HepG2 (cell line): ENCODE measurements around the gene BCAR3. TPM values are rescaled to one million over a fixed set of nuclear protein-coding genes. Genes with fewer than 3 reads are reported as not detected.

Experiments used
- DR1 ChIP-seq: sonication (generic); formaldehyde crosslinking; IDR thresholded peaks from 2 replicates; pipeline ENCODE4 v1.8.0; 2021; ENCODE audit warnings: mild to moderate bottlenecking, missing genetic modification reagents, inconsistent platforms
- SMAD9 ChIP-seq: sonication (generic); formaldehyde crosslinking; IDR thresholded peaks from 2 replicates; pipeline ENCODE4 v1.5.1; 2020; ENCODE audit warnings: mild to moderate bottlenecking, missing genetic modification reagents
- ZBTB38 ChIP-seq: sonication (generic); formaldehyde crosslinking; IDR thresholded peaks from 2 replicates; pipeline ENCODE4 v1.5.1; 2020; ENCODE audit warnings: mild to moderate bottlenecking, missing genetic modification reagents
- ZNF530 ChIP-seq: sonication (generic); formaldehyde crosslinking; IDR thresholded peaks from 2 replicates; pipeline ENCODE4 v1.5.0; 2020; ENCODE audit warnings: low read depth, mild to moderate bottlenecking, missing genetic modification reagents
- ZNF788 ChIP-seq: sonication (generic); formaldehyde crosslinking; IDR thresholded peaks from 2 replicates; pipeline ENCODE4 v1.5.0; 2020; ENCODE audit warnings: mild to moderate bottlenecking, missing genetic modification reagents, borderline replicate concordance
- polyA plus RNA-seq, 8 experiments: library from polyadenylated mRNA; depleted of rRNA in 3 of 8; stranded (reverse) in 7 of 8; unstranded in 1 of 8; fragments of >200 nt; fragmentation: Illumina TruSeq in 4 of 8; extraction: Trizol in 4 of 8; gene quantifications; 2 replicates each; pipeline versions ENCODE4 v1.2.1 to v1.2.3, GENCODE V29; 2011 to 2016; ENCODE audit warnings: low read depth in 4 of 8, missing spikeins in 1 of 8, mixed read lengths in 1 of 8; ENCODE audit not compliant: insufficient read depth in 1 of 8
- total RNA-seq, 5 experiments: library from RNA; depleted of rRNA; stranded (reverse); fragments of >200 nt; fragmentation: Illumina TruSeq; extraction: Trizol; gene quantifications; 2 replicates each; pipeline ENCODE4 v1.2.3, GENCODE V29; 2016; ENCODE audit warnings: low read depth in 1 of 5
- TF ChIP-seq, protein P1 (sequence below): sonication (generic); formaldehyde crosslinking; IDR thresholded peaks from 2 replicates; pipeline ENCODE4 v1.4.0; 2020; ENCODE audit warnings: missing genetic modification reagents, low read depth, mild to moderate bottlenecking, borderline replicate concordance
- TF ChIP-seq, protein P2 (sequence below): sonication (generic); formaldehyde crosslinking; IDR thresholded peaks from 2 replicates; pipeline ENCODE4 v1.4.0; 2020; ENCODE audit warnings: missing genetic modification reagents; ENCODE audit errors: not compliant biosample characterization
- TF ChIP-seq, protein P3 (sequence below): sonication (generic); formaldehyde crosslinking; IDR thresholded peaks from 2 replicates; pipeline ENCODE4 v1.5.0; 2020; ENCODE audit warnings: mild to moderate bottlenecking, missing genetic modification reagents, borderline replicate concordance
- TF ChIP-seq, protein P4 (sequence below): sonication (generic); formaldehyde crosslinking; IDR thresholded peaks from 2 replicates; pipeline ENCODE4 v1.4.0; 2020; ENCODE audit warnings: missing genetic modification reagents
- TF ChIP-seq, protein P5 (sequence below): IDR thresholded peaks from 2 replicates; pipeline ENCODE4 v1.6.1; 2016; ENCODE audit warnings: missing biosample characterization, missing genetic modification reagents, low read depth
- TF ChIP-seq, protein P6 (sequence below): sonication (generic); formaldehyde crosslinking; IDR thresholded peaks from 2 replicates; pipeline ENCODE4 v1.4.0; 2020; ENCODE audit warnings: missing genetic modification reagents

BCAR3 gene
- total and polyA plus RNA-seq, 2 of the 13 experiments (the other 11 are each of a cell fraction or from before 2014, with no cell fraction given) = 3.6 to 4.8 TPM

DNA sequence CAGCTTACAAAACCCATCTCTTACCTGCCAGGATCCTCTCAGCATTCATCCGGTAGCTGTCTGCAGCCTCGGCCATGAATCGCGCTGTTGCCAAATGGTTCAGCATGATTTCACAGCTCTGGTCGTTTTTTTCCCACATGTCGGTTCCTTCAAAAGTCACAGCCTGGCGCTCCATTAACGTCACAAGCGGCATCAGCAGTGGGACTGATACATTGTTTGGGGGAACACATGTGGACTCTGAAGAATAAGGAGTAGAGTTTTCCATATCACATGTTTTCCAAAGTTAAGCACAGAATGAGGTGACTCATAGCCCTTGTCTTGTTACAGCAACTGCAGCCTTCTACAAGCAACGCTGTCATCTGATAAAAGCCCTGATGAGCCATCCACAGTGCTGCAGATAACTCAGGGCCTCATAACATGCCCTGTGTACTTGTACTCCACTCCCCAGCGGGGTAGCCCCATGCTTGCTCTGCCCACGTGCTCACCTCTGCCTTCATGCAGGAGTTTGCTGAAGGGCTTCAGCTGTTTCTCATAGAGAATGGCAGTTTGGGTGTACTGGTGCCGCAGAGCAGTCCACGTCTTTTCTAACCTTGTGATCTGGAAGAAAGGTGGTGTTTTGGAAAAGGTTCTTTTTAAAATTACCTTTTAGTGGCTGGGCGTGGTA is 114.2 kb downstream of the BCAR3 start (continued):
- TF ChIP-seq, protein P1, sequence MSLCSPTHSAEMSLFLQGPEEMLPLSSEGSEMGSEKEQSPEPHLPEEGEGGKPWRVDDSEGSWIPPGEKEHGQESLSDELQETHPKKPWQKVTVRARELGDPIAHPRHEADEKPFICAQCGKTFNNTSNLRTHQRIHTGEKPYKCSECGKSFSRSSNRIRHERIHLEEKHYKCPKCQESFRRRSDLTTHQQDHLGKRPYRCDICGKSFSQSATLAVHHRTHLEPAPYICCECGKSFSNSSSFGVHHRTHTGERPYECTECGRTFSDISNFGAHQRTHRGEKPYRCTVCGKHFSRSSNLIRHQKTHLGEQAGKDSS (CRISPR knock-in tag) = no peak
- TF ChIP-seq ZNF530 (no peak), ZNF788 (CRISPR knock-in tag) (no peak), ZBTB38 (peak; percentile 43; the same call in 1 of the 2 replicates), DR1 (no peak), SMAD9 (CRISPR knock-in tag) (no peak)
- TF ChIP-seq, protein P2, sequence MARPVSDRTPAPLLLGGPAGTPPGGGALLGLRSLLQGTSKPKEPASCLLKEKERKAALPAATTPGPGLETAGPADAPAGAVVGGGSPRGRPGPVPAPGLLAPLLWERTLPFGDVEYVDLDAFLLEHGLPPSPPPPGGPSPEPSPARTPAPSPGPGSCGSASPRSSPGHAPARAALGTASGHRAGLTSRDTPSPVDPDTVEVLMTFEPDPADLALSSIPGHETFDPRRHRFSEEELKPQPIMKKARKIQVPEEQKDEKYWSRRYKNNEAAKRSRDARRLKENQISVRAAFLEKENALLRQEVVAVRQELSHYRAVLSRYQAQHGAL (CRISPR knock-in tag) = no peak
- TF ChIP-seq, protein P3, sequence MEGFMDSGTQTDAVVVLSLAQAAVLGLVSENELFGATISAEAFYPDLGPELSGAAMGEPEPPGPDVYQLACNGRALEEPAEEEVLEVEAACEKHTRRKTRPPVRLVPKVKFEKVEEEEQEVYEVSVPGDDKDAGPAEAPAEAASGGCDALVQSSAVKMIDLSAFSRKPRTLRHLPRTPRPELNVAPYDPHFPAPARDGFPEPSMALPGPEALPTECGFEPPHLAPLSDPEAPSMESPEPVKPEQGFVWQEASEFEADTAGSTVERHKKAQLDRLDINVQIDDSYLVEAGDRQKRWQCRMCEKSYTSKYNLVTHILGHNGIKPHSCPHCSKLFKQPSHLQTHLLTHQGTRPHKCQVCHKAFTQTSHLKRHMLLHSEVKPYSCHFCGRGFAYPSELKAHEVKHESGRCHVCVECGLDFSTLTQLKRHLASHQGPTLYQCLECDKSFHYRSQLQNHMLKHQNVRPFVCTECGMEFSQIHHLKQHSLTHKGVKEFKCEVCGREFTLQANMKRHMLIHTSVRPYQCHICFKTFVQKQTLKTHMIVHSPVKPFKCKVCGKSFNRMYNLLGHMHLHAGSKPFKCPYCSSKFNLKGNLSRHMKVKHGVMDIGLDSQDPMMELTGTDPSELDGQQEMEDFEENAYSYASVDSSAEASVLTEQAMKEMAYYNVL (CRISPR knock-in tag) = no peak
- TF ChIP-seq, protein P4, sequence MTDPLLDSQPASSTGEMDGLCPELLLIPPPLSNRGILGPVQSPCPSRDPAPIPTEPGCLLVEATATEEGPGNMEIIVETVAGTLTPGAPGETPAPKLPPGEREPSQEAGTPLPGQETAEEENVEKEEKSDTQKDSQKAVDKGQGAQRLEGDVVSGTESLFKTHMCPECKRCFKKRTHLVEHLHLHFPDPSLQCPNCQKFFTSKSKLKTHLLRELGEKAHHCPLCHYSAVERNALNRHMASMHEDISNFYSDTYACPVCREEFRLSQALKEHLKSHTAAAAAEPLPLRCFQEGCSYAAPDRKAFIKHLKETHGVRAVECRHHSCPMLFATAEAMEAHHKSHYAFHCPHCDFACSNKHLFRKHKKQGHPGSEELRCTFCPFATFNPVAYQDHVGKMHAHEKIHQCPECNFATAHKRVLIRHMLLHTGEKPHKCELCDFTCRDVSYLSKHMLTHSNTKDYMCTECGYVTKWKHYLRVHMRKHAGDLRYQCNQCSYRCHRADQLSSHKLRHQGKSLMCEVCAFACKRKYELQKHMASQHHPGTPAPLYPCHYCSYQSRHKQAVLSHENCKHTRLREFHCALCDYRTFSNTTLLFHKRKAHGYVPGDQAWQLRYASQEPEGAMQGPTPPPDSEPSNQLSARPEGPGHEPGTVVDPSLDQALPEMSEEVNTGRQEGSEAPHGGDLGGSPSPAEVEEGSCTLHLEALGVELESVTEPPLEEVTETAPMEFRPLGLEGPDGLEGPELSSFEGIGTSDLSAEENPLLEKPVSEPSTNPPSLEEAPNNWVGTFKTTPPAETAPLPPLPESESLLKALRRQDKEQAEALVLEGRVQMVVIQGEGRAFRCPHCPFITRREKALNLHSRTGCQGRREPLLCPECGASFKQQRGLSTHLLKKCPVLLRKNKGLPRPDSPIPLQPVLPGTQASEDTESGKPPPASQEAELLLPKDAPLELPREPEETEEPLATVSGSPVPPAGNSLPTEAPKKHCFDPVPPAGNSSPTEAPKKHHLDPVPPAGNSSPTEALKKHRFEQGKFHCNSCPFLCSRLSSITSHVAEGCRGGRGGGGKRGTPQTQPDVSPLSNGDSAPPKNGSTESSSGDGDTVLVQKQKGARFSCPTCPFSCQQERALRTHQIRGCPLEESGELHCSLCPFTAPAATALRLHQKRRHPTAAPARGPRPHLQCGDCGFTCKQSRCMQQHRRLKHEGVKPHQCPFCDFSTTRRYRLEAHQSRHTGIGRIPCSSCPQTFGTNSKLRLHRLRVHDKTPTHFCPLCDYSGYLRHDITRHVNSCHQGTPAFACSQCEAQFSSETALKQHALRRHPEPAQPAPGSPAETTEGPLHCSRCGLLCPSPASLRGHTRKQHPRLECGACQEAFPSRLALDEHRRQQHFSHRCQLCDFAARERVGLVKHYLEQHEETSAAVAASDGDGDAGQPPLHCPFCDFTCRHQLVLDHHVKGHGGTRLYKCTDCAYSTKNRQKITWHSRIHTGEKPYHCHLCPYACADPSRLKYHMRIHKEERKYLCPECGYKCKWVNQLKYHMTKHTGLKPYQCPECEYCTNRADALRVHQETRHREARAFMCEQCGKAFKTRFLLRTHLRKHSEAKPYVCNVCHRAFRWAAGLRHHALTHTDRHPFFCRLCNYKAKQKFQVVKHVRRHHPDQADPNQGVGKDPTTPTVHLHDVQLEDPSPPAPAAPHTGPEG (CRISPR knock-in tag) = no peak
- TF ChIP-seq, protein P5, sequence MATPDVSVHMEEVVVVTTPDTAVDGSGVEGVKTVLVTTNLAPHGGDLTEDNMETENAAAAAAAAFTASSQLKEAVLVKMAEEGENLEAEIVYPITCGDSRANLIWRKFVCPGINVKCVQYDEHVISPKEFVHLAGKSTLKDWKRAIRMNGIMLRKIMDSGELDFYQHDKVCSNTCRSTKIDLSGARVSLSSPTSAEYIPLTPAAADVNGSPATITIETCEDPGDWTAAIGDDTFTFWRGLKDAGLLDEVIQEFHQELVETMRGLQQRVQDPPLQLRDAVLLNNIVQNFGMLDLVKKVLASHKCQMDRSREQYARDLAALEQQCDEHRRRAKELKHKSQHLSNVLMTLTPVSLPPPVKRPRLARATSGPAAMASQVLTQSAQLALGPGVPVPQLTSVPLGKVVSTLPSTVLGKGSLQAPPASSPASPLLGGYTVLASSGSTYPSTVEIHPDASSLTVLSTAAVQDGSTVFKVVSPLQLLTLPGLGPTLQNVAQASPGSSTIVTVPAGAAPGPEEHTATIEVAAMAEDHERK (CRISPR knock-in tag) = no peak
- TF ChIP-seq, protein P6, sequence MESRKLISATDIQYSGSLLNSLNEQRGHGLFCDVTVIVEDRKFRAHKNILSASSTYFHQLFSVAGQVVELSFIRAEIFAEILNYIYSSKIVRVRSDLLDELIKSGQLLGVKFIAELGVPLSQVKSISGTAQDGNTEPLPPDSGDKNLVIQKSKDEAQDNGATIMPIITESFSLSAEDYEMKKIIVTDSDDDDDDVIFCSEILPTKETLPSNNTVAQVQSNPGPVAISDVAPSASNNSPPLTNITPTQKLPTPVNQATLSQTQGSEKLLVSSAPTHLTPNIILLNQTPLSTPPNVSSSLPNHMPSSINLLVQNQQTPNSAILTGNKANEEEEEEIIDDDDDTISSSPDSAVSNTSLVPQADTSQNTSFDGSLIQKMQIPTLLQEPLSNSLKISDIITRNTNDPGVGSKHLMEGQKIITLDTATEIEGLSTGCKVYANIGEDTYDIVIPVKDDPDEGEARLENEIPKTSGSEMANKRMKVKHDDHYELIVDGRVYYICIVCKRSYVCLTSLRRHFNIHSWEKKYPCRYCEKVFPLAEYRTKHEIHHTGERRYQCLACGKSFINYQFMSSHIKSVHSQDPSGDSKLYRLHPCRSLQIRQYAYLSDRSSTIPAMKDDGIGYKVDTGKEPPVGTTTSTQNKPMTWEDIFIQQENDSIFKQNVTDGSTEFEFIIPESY = peak; percentile 58; the same call in 1 of the 2 replicates
